ENCODE results near the gene MLF1.
"Not testable (repeated sequence)": the region's sequence is repeated elsewhere in the genome, so short reads cannot be mapped to it uniquely, and the experiment has no call there.

The MLF1 gene

GRCh38 chr3:158570999-158571702, at the start of gene MLF1:
TSS of gene MLF1 (plus strand) at chr3:158571194. CDS start at chr3:158571301, 107 bp downstream.
- DNase-seq (ENCODE audit: low read depth), result peak; percentile 77

- no peak for DNase-seq (ENCODE audit: low read depth)
These were observed 48.5 kb upstream of the MLF1 start for GRCh38 chr3:158522221-158523136.

- no peak for DNase-seq (ENCODE audit: low read depth)
These were observed 42.8 kb upstream of the MLF1 start for GRCh38 chr3:158528076-158528674.

GRCh38 chr3:158531334-158531733, 39.7 kb upstream of the MLF1 start:
- no peak for DNase-seq (ENCODE audit: low read depth)

- no peak for DNase-seq (ENCODE audit: low read depth)
These were observed 38.8 kb upstream of the MLF1 start for GRCh38 chr3:158532099-158532734.

- DNase-seq (ENCODE audit: low read depth), result no peak
These were observed 35.1 kb upstream of the MLF1 start for GRCh38 chr3:158535918-158536317.

GRCh38 chr3:158539414-158540014, 31.5 kb upstream of the MLF1 start:
- DNase-seq (ENCODE audit: low read depth), result no peak

GRCh38 chr3:158540066-158540465, 30.9 kb upstream of the MLF1 start:
- no peak for DNase-seq (ENCODE audit: low read depth)

- DNase-seq (ENCODE audit: low read depth), result no peak
These were observed 22.3 kb upstream of the MLF1 start for GRCh38 chr3:158548691-158549090.

GRCh38 chr3:158549938-158550337, 21.1 kb upstream of the MLF1 start:
- not testable (repeated sequence) for DNase-seq (ENCODE audit: low read depth)

GRCh38 chr3:158552124-158552523, 18.9 kb upstream of the MLF1 start:
- no peak for DNase-seq (ENCODE audit: low read depth)

GRCh38 chr3:158559504-158559903, 11.5 kb upstream of the MLF1 start:
- no peak for DNase-seq (ENCODE audit: low read depth)

GRCh38 chr3:158560979-158561378, 10.0 kb upstream of the MLF1 start:
- no peak for DNase-seq (ENCODE audit: low read depth)

- DNase-seq (ENCODE audit: low read depth), result no peak
These were observed 8.3 kb upstream of the MLF1 start for GRCh38 chr3:158562674-158563073.

GRCh38 chr3:158563076-158563475, 7.9 kb upstream of the MLF1 start:
- no peak for DNase-seq (ENCODE audit: low read depth)

GRCh38 chr3:158565076-158565475, 5.9 kb upstream of the MLF1 start:
- no peak for DNase-seq (ENCODE audit: low read depth)

GRCh38 chr3:158568784-158569183, 2.2 kb upstream of the MLF1 start:
- no peak for DNase-seq (ENCODE audit: low read depth)

GRCh38 chr3:158569794-158570193, 1.2 kb upstream of the MLF1 start:
- no peak for DNase-seq (ENCODE audit: low read depth)

- DNase-seq (ENCODE audit: low read depth), result no peak
These were observed 1.2 kb downstream of the MLF1 start for GRCh38 chr3:158571969-158572765.

GRCh38 chr3:158572766-158573060, 1.7 kb downstream of the MLF1 start:
- DNase-seq (ENCODE audit: low read depth), result no peak

GRCh38 chr3:158573714-158574113, 2.7 kb downstream of the MLF1 start:
- DNase-seq (ENCODE audit: low read depth), result no peak

All from stimulated activated CD4-positive, alpha-beta T cell treated with anti-CD3 and anti-CD28 coated beads, Interleukin-2, amount 100 ng/mL, for 4 hours (primary cell).